IPS-20b (cell line): ENCODE results near the gene PRKCQ.

Source experiments
- H3K27ac ChIP-seq: one replicate; pipeline ENCODE4 v1.5.1; 2013; ENCODE audit warnings: low read length
- H3K27me3 ChIP-seq: 2 replicates; pipeline ENCODE4 v1.6.1; 2013; ENCODE audit warnings: mild to moderate bottlenecking, low read length, inconsistent platforms; ENCODE audit not compliant: insufficient read depth
- H3K36me3 ChIP-seq: 2 replicates; pipeline ENCODE4 v1.6.1; 2013; ENCODE audit warnings: low read depth, mild to moderate bottlenecking, inconsistent platforms, low read length, moderate library complexity; ENCODE audit not compliant: insufficient read depth
- H3K4me1 ChIP-seq: 2 replicates; pipeline ENCODE4 v1.6.1; 2013; ENCODE audit warnings: mild to moderate bottlenecking, control low read depth, inconsistent platforms, low read length, moderate library complexity; ENCODE audit not compliant: insufficient read depth
- H3K4me3 ChIP-seq: 2 replicates; pipeline ENCODE4 v1.5.1; 2013; ENCODE audit warnings: mild to moderate bottlenecking, low read length, inconsistent platforms
- H3K9ac ChIP-seq: 2 replicates; pipeline ENCODE4 v1.6.1; 2013; ENCODE audit warnings: low read depth, mild to moderate bottlenecking, inconsistent platforms, low read length, moderate library complexity
- H3K9me3 ChIP-seq: 2 replicates; pipeline ENCODE4 v1.6.1; 2013; ENCODE audit warnings: mild to moderate bottlenecking, low read depth, low read length, inconsistent platforms; ENCODE audit not compliant: insufficient read depth

Gene PRKCQ

DNA sequence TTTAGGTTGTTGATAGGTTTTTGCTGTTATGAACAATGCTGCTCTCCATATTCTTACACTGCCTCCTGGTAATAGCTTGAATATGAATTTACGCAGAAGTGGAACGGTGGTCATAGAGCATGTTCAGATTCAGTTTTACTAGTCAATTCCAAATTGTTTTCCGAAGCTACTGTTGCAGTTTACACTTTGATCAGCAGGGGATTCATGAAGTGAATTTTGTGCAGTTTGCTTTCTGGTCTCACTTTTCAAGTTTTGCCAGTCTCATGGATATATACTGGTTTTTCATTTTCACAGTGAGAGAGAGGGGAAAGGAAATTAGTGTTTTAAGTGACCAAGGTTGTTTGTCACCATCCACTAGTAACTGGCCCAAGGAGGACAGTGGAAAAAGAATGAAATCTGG, 171.3 kb downstream of the PRKCQ start:
- H3K9ac ChIP-seq: no peak overlapping the region
- H3K27me3 ChIP-seq: no peaks in the 10 kb centered on the region
- no peaks in the 10 kb centered on the region for H3K9me3 ChIP-seq
- no peak overlapping the region for H3K4me3 ChIP-seq
- no peak overlapping the region for H3K27ac ChIP-seq
- no peaks in the 10 kb centered on the region for H3K36me3 ChIP-seq
- H3K4me1 ChIP-seq: peaks cover 4% of the 10 kb centered on the region; the same call in 1 of the 2 replicates

- no peaks in the 10 kb centered on the region for H3K9me3 ChIP-seq
- H3K36me3 ChIP-seq: no peaks in the 10 kb centered on the region
These were observed 172.9 kb downstream of the PRKCQ start for GRCh38 chr10:6407034-6407721.

DNA sequence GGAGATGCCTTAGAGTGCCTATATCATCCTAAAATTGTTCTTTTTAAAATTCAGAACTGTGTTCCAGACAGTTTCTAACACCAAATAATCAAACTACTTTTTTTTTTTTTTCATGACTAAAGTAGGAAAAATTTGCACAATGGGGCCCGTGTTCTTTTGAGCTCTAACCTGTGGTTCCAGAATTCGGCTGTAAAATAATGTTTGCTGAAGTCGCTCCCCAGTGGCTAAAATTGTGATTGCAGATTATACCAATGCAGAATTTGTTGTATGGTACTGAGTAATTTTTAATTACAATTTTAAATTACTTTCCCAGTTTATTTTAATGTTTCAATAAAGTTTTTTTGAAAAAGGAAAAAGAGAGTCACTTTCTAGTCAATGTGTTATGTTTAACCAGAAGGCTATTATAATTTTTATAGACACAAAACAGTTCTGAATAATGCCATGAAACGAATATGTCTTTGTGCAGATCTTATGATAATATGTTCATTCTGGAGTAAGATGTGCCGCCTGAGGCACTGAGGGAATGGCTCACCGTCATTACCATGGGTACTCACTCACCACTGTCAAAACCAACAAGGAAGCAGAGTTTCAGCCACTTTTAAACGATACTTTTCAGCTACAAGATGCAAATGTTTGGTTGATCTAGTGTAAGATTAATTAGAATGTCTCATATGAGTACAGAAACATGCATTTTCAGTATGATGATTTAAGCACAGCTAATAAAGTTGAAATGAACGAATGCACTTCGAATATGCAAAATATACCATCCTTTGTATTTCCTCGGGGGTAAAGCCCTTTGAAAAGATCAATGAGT, 173.6 kb downstream of the PRKCQ start:
- Histone ChIP-seq H3K9me3 (no peaks in the 10 kb centered on the region), H3K27me3 (no peaks in the 10 kb centered on the region; the same call in 1 of the 2 replicates), H3K4me1 (peaks cover 6% of the 10 kb centered on the region), H3K4me3 (no peak overlapping the region), H3K9ac (no peak overlapping the region), H3K36me3 (no peaks in the 10 kb centered on the region), H3K27ac (no peak overlapping the region)

More at GRCh38 chr10:6407034-6407721, 172.9 kb downstream of the PRKCQ start:
- Histone ChIP-seq H3K4me3 (no peak overlapping the region), H3K4me1 (peaks cover 4% of the 10 kb centered on the region; the same call in 1 of the 2 replicates), H3K9ac (no peak overlapping the region), H3K27me3 (no peaks in the 10 kb centered on the region; the same call in 1 of the 2 replicates), H3K27ac (no peak overlapping the region)

DNA sequence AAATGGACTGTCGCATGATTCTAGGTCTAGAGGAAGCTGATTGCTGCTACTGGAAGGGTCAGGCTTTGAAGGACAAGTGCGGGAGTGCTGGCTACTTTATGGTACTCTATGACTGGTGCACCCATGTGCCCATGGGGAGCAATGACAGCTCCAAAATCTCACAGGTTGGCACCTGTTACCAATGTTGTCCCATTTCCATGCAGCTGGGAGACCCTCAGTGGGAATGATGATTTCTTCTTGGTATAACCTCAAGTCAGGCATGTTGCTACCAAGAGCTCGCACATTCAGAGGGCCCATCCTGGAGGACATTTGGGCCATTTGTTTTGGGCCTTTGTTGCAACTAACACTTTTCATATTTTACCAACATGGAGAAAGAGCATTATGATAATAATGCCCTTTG, 174.4 kb downstream of the PRKCQ start:
- Histone ChIP-seq H3K27me3 (no peaks in the 10 kb centered on the region; the same call in 1 of the 2 replicates), H3K9ac (no peak overlapping the region), H3K4me1 (peaks cover 11% of the 10 kb centered on the region), H3K9me3 (no peaks in the 10 kb centered on the region), H3K4me3 (no peak overlapping the region), H3K27ac (no peak overlapping the region), H3K36me3 (no peaks in the 10 kb centered on the region)

DNA sequence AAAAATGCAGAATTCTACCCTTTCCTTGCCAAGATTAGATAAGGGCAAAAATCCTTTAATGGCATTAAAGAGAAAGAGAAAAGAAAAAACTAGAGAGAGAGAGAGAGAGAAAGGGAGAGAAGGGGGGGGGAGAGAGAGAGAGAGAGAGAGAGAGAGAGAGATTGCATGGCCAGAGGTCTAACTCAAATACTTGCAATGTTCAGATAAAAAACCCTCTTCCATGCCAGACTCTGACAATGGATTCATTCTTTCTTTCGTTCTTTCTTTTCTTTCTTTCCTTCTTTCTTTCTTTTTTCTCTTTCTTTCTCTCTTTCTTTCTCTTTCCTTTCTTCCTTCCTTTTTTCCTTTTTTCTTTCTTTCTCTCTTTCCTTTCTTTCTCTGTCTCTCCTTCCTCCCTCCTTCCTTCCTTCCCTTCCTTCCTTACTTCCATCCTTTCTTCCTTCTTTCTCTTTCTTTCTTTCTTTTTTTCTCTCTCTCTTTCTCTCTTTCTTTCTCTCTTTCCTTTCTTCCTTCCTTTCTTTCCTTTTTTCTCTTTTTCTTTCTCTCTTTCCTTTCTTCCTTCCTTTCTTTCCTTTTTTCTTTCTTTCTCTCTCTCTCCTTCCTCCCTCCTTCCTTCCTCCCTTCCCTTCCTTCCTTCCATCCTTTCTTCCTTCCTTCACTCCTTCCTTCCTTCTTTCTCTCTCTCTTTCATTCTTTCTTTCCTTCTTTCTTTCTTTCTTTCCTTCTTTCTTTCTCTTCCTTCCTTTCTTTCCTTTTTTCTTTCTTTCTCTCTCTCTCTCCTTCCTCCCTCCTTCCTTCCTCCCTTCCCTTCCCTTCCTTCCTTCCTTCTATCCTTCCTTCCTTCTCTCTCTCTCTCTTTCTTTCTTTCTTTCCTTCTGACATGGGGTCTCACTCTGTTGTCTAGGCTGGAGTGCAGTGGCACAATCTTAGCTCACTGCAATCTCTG, 175.7 kb downstream of the PRKCQ start:
- H3K4me1 ChIP-seq: peaks cover 13% of the 10 kb centered on the region; the same call in 1 of the 2 replicates
- no peak overlapping the region for H3K27ac ChIP-seq
- no peaks in the 10 kb centered on the region for H3K9me3 ChIP-seq
- H3K36me3 ChIP-seq: no peaks in the 10 kb centered on the region
- H3K27me3 ChIP-seq: no peaks in the 10 kb centered on the region; the same call in 1 of the 2 replicates
- H3K4me3 ChIP-seq: no peak overlapping the region
- no peak overlapping the region for H3K9ac ChIP-seq

GRCh38 chr10:6402960-6403359, 177.1 kb downstream of the PRKCQ start:
- no peaks in the 10 kb centered on the region for H3K9me3 ChIP-seq
- H3K4me3 ChIP-seq: no peak overlapping the region
- H3K27ac ChIP-seq: no peak overlapping the region
- H3K4me1 ChIP-seq: peaks cover 13% of the 10 kb centered on the region; the same call in 1 of the 2 replicates
- H3K36me3 ChIP-seq: no peaks in the 10 kb centered on the region
- no peak overlapping the region for H3K9ac ChIP-seq
- H3K27me3 ChIP-seq: no peaks in the 10 kb centered on the region; the same call in 1 of the 2 replicates

GRCh38 chr10:6402349-6402709, 177.7 kb downstream of the PRKCQ start:
- peaks cover 13% of the 10 kb centered on the region; the same call in 1 of the 2 replicates for H3K4me1 ChIP-seq
- no peaks in the 10 kb centered on the region for H3K9me3 ChIP-seq
- no peaks in the 10 kb centered on the region for H3K36me3 ChIP-seq
- no peak overlapping the region for H3K9ac ChIP-seq
- H3K27ac ChIP-seq: no peak overlapping the region
- H3K27me3 ChIP-seq: no peaks in the 10 kb centered on the region; the same call in 1 of the 2 replicates
- H3K4me3 ChIP-seq: no peak overlapping the region

- Histone ChIP-seq H3K27me3 (no peaks in the 10 kb centered on the region; the same call in 1 of the 2 replicates), H3K9me3 (no peaks in the 10 kb centered on the region), H3K27ac (no peak overlapping the region), H3K9ac (no peak overlapping the region), H3K4me1 (peaks cover 13% of the 10 kb centered on the region; the same call in 1 of the 2 replicates), H3K36me3 (no peaks in the 10 kb centered on the region), H3K4me3 (no peak overlapping the region)
These were observed 178.3 kb downstream of the PRKCQ start for GRCh38 chr10:6401558-6402348.

- Histone ChIP-seq H3K36me3 (no peaks in the 10 kb centered on the region), H3K4me1 (peaks cover 13% of the 10 kb centered on the region; the same call in 1 of the 2 replicates), H3K9ac (no peak overlapping the region), H3K27ac (no peak overlapping the region), H3K4me3 (no peak overlapping the region), H3K27me3 (no peaks in the 10 kb centered on the region; the same call in 1 of the 2 replicates), H3K9me3 (no peaks in the 10 kb centered on the region)
These were observed 179.1 kb downstream of the PRKCQ start for GRCh38 chr10:6400821-6401465.

DNA sequence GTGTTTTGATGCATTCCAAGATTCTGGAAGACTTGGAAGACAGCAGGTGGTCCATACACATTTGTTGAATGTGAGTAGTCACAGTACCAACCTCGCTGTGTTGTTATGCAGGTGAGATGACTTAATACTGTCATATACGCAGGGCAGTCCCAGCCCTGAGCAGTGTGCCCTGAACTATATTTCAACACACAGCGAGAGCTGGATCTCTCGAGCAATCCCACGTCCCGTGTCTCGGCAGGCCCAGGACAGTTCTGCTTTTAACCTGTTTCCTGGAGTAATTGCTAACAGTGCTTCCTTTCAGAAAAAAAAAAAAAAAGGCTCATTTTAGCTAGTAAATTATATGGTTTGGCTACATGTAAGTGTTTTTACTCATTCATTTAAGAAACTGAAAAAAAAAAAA, 179.7 kb downstream of the PRKCQ start:
- H3K27ac ChIP-seq: no peak overlapping the region
- H3K9me3 ChIP-seq: no peaks in the 10 kb centered on the region
- no peak overlapping the region for H3K4me3 ChIP-seq
- no peaks in the 10 kb centered on the region for H3K36me3 ChIP-seq
- peaks cover 13% of the 10 kb centered on the region; the same call in 1 of the 2 replicates for H3K4me1 ChIP-seq
- H3K27me3 ChIP-seq: no peaks in the 10 kb centered on the region; the same call in 1 of the 2 replicates
- no peak overlapping the region for H3K9ac ChIP-seq
